Measurements from ENCODE around the gene CIRBP. TPM values are rescaled to one million over a fixed set of nuclear protein-coding genes. Genes with fewer than 3 reads are reported as not detected.

Gene CIRBP
- total RNA-seq, 1 experiment from 2014 or later: 263 TPM

DNA sequence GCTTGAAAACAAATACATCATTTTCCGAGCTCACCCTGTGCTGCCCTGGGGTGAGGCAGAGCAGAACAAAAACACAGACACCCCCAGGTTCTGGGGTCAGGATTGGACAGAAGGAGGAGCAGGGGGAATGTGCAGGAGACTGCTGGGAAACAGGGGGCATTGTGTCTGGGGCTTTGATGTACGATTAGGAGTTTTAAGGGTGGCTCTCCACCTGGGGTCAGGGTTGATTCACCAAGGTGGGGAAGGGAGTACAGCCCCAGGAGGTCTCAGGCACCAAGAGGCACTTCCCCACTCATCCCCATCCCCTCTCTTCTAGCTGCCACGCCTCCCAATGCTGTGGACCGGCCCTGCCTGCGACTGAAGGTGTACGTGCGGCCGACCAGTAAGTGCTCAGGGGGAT is 29.1 kb downstream of the CIRBP start:
- Histone ChIP-seq H2BK120ac (ENCODE audit: low read depth, low read length, poor library complexity, severe bottlenecking) (no peak overlapping the region), H4K91ac (ENCODE audit: insufficient read length, low read depth, low read length) (no peak overlapping the region), H3K27ac (ENCODE audit: insufficient read length, low read depth, low read length) (no peak overlapping the region), H3T11ph (ENCODE audit: low read length) (no peak overlapping the region), H3K4me2 (ENCODE audit: insufficient read depth, insufficient read length, low read length) (no peak overlapping the region), H2AFZ (ENCODE audit: low read length) (no peak overlapping the region), H3K27me3 (ENCODE audit: insufficient read depth, low read length) (no peaks in the 10 kb centered on the region), H3K9me3 (ENCODE audit: control insufficient read depth, low read depth, low read length) (no peaks in the 10 kb centered on the region), H3K23me2 (ENCODE audit: insufficient read length, low read depth, low read length, poor library complexity, severe bottlenecking) (no peaks in the 10 kb centered on the region), H2AK5ac (ENCODE audit: insufficient read length, low read length) (no peak overlapping the region), H2BK12ac (ENCODE audit: insufficient read length, low read depth, low read length) (no peak overlapping the region), H3K14ac (ENCODE audit: insufficient read depth, low read length) (no peak overlapping the region), H3K79me2 (ENCODE audit: insufficient read depth, low read length) (no peaks in the 10 kb centered on the region), H2BK15ac (ENCODE audit: low read depth, low read length) (no peak overlapping the region), H3K4ac (ENCODE audit: low read depth, low read length) (no peak overlapping the region), H3K79me1 (ENCODE audit: insufficient read depth, low read depth, low read length, poor library complexity, severe bottlenecking) (no peaks in the 10 kb centered on the region), H3K9ac (ENCODE audit: extremely low read depth, insufficient read length, low read length) (no peak overlapping the region), H2BK5ac (ENCODE audit: insufficient read length, low read length) (no peak overlapping the region), H2BK20ac (ENCODE audit: low read depth, low read length, poor library complexity, severe bottlenecking) (no peak overlapping the region), H4K20me1 (ENCODE audit: control insufficient read depth, insufficient read depth, insufficient read length) (peaks cover 2% of the 10 kb centered on the region), H3K4me1 (ENCODE audit: insufficient read depth, low read length) (no peaks in the 10 kb centered on the region), H4K8ac (replicated peaks; ENCODE audit: insufficient read length, low read depth, low read length) (no peak overlapping the region), H3K18ac (ENCODE audit: insufficient read length, low read depth, low read length) (no peak overlapping the region), H3K56ac (ENCODE audit: insufficient read length, low read depth, low read length) (no peak overlapping the region), H3K23ac (ENCODE audit: insufficient read length, low read depth, low read length) (no peak overlapping the region), H4K5ac (ENCODE audit: insufficient read length, low read depth, low read length) (no peak overlapping the region)
- Mint-ChIP-seq H3K4me3 (no peak overlapping the region), H3K9me3 (no peaks in the 10 kb centered on the region; a peak in 1 of 5 replicates), H3K27ac (peak overlapping the region in 1 of 3 experiments; percentile 14; a peak in 1 of 7 replicates), H3K36me3 (ENCODE audit: insufficient read depth in 1 of 3, low read depth in 3 of 3) (peaks cover 2 to 4% (median 3%) of the 10 kb centered on the region in 3 experiments; a peak in 3 of 7 replicates), H3K4me1 (peaks cover 0 to 8% of the 10 kb centered on the region in 2 experiments; a peak in 2 of 4 replicates), H3K27me3 (ENCODE audit: low read depth) (peaks cover 13% of the 10 kb centered on the region)
- TF ChIP-seq, protein P1, sequence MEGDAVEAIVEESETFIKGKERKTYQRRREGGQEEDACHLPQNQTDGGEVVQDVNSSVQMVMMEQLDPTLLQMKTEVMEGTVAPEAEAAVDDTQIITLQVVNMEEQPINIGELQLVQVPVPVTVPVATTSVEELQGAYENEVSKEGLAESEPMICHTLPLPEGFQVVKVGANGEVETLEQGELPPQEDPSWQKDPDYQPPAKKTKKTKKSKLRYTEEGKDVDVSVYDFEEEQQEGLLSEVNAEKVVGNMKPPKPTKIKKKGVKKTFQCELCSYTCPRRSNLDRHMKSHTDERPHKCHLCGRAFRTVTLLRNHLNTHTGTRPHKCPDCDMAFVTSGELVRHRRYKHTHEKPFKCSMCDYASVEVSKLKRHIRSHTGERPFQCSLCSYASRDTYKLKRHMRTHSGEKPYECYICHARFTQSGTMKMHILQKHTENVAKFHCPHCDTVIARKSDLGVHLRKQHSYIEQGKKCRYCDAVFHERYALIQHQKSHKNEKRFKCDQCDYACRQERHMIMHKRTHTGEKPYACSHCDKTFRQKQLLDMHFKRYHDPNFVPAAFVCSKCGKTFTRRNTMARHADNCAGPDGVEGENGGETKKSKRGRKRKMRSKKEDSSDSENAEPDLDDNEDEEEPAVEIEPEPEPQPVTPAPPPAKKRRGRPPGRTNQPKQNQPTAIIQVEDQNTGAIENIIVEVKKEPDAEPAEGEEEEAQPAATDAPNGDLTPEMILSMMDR (conservative IDR thresholded peaks at IDR 0.05): no peak
- no CpG with 5 or more reads among the region's 8 CpGs for WGBS (ENCODE audit: extremely low coverage, insufficient read length, low lambda C conversion rate)
- no peak for DNase-seq
